GM18907 (cell line): ENCODE measurements around the gene FHOD3.
"Not testable (repeated sequence)": the region's sequence is repeated elsewhere in the genome, so short reads cannot be mapped to it uniquely, and the experiment has no call there.

Experiments used
- ATAC-seq: cut with Tn5 transposase; IDR thresholded peaks from one replicate; pipeline ENCODE4 v1.9.1; 2021; ENCODE audit warnings: mild to moderate bottlenecking, moderate library complexity; ENCODE audit not compliant: unreplicated experiment

The FHOD3 gene

GRCh38 chr18:36534154-36534688, 236.7 kb downstream of the FHOD3 start:
- ATAC-seq, result peak; percentile 55

- no peak for ATAC-seq
These were observed 237.9 kb downstream of the FHOD3 start for GRCh38 chr18:36535202-36535935.

- no peak for ATAC-seq
These were observed 238.9 kb downstream of the FHOD3 start for GRCh38 chr18:36536426-36536825.

- no peak for ATAC-seq
These were observed 239.8 kb downstream of the FHOD3 start for GRCh38 chr18:36537289-36537688.

GRCh38 chr18:36539674-36540231, 242.2 kb downstream of the FHOD3 start:
- ATAC-seq, result no peak

GRCh38 chr18:36543030-36543429, 245.5 kb downstream of the FHOD3 start:
- no peak for ATAC-seq

GRCh38 chr18:36543991-36544725, 246.6 kb downstream of the FHOD3 start:
- ATAC-seq, result no peak

GRCh38 chr18:36545821-36546427, 248.4 kb downstream of the FHOD3 start:
- no peak for ATAC-seq

GRCh38 chr18:36546876-36547275, 249.4 kb downstream of the FHOD3 start:
- no peak for ATAC-seq

- no peak for ATAC-seq
These were observed 250.0 kb downstream of the FHOD3 start for GRCh38 chr18:36547544-36547943.

- ATAC-seq, result not testable (repeated sequence)
These were observed 253.8 kb downstream of the FHOD3 start for GRCh38 chr18:36551274-36551673.

- ATAC-seq, result no peak
These were observed 260.7 kb downstream of the FHOD3 start for GRCh38 chr18:36558234-36558633.

- ATAC-seq, result no peak
These were observed 261.8 kb downstream of the FHOD3 start for GRCh38 chr18:36559149-36559857.

GRCh38 chr18:36560187-36560586, 262.7 kb downstream of the FHOD3 start:
- no peak for ATAC-seq

- ATAC-seq, result no peak
These were observed 263.5 kb downstream of the FHOD3 start for GRCh38 chr18:36561046-36561445.

GRCh38 chr18:36564841-36565240, 267.3 kb downstream of the FHOD3 start:
- ATAC-seq, result no peak

- ATAC-seq, result no peak
These were observed 270.3 kb downstream of the FHOD3 start for GRCh38 chr18:36567800-36568199.

- no peak for ATAC-seq
These were observed 271.0 kb downstream of the FHOD3 start for GRCh38 chr18:36568487-36568886.

GRCh38 chr18:36572135-36572856, 274.8 kb downstream of the FHOD3 start:
- no peak for ATAC-seq

GRCh38 chr18:36576339-36576738, 278.8 kb downstream of the FHOD3 start:
- ATAC-seq, result no peak
